Testis (tissue), 2 donors: ENCODE results near the gene FAM170A.

Experiments
- POLR2A ChIP-seq: fragments of 450-650 bp; IDR thresholded peaks from one replicate; pipeline ENCODE4 v1.6.1; 2017; ENCODE audit warnings: antibody characterized with exemption, mild to moderate bottlenecking, moderate library complexity
- TF ChIP-seq, protein P1 (sequence below), 3 experiments: fragments of 450-650 bp in 2 of 3; fragments of 200-600 bp in 1 of 3; sonication (generic) in 1 of 3; IDR thresholded peaks; one replicate each; pipeline ENCODE4 v1.5.1; 2016 to 2019; ENCODE audit warnings: antibody characterized with exemption in 3 of 3, mild to moderate bottlenecking in 2 of 3, moderate library complexity in 1 of 3

DNA sequence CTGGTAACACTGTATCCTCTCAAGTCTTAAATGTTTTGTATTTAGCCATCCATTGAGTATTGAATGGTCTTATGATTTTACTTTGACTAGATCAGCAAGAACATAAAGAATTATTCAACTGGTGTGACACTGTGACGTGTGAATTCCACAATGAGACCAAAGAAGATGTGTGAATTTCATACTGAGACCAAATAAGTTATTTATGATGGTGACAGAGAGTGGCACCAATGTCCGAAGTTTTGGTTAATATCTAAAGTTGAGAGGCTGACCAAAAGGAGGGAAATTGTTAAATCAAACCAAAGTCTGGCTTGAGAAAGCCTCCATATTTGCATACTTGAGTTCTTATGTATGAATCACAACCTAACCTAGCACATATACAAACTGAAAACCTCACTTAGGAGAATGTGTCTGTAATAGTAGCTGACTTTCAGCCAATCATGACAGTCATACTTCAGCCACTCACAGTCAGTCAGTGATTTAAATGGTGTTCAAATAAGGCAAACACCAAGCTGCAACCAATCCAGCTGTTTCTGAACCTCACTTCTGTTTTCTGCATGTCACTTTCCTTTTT, 31.5 kb upstream of the FAM170A start:
- TF ChIP-seq, protein P1, sequence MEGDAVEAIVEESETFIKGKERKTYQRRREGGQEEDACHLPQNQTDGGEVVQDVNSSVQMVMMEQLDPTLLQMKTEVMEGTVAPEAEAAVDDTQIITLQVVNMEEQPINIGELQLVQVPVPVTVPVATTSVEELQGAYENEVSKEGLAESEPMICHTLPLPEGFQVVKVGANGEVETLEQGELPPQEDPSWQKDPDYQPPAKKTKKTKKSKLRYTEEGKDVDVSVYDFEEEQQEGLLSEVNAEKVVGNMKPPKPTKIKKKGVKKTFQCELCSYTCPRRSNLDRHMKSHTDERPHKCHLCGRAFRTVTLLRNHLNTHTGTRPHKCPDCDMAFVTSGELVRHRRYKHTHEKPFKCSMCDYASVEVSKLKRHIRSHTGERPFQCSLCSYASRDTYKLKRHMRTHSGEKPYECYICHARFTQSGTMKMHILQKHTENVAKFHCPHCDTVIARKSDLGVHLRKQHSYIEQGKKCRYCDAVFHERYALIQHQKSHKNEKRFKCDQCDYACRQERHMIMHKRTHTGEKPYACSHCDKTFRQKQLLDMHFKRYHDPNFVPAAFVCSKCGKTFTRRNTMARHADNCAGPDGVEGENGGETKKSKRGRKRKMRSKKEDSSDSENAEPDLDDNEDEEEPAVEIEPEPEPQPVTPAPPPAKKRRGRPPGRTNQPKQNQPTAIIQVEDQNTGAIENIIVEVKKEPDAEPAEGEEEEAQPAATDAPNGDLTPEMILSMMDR (IDR thresholded peaks at IDR 0.05): no peak
- no peak for TF ChIP-seq POLR2A
